T-helper 1 cell treated with Interleukin-12 subunit alpha and Interleukin-12 subunit beta and Interleukin-4 antibody, amounts not matched to agents 30 μg/mL and 1 μg/mL, for 36 hours (primary cell): ENCODE data around the gene ATP6V1G1.
"Not testable (repeated sequence)": the region's sequence is repeated elsewhere in the genome, so short reads cannot be mapped to it uniquely, and the experiment has no call there.

ENCODE experiments used
- H3K27ac Mint-ChIP-seq: one replicate; pipeline ENCODE4 v1.8.0; 2021; ENCODE audit warnings: mild to moderate bottlenecking, mixed read lengths
- H3K27me3 Mint-ChIP-seq: one replicate; pipeline ENCODE4 v1.8.0; 2021; ENCODE audit warnings: low read depth, mixed read lengths
- H3K36me3 Mint-ChIP-seq: one replicate; pipeline ENCODE4 v1.8.0; 2021; ENCODE audit warnings: low read depth, mixed read lengths
- H3K4me1 Mint-ChIP-seq: one replicate; pipeline ENCODE4 v1.8.0; 2021; ENCODE audit warnings: low read depth, mixed read lengths
- H3K4me3 Mint-ChIP-seq: one replicate; pipeline ENCODE4 v1.8.0; 2021; ENCODE audit warnings: mild to moderate bottlenecking, moderate library complexity, mixed read lengths
- H3K9me3 Mint-ChIP-seq: one replicate; pipeline ENCODE4 v1.8.0; 2021; ENCODE audit warnings: mixed read lengths

ATP6V1G1 gene

GRCh38 chr9:114561771-114562170 lies 25.8 kb upstream of the ATP6V1G1 start:
- Mint-ChIP-seq H3K9me3 (no peaks in the 10 kb centered on the region), H3K4me3 (no peak overlapping the region), H3K36me3 (no peaks in the 10 kb centered on the region), H3K4me1 (peaks cover 1% of the 10 kb centered on the region), H3K27me3 (peaks cover 21% of the 10 kb centered on the region), H3K27ac (no peak overlapping the region)

DNA sequence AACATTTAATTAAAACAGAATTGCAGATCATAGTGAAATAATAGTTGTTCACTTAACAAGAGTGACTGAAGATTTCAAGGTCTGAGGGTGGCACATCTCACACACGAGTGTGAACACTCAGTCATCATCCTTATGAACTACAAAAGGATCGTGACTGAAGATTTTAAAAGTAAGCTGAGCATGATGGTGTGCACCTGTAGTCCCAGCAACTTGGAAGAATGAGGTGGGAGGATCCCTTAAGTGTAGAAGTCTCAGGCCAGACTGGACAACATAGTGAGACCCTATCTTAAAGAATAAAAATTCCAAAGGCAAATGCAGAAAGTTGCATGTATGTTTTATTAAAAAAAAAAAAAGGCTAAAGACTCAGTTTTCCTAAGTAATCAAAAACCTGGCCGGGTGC lies 22.4 kb upstream of the ATP6V1G1 start:
- H3K4me3 Mint-ChIP-seq, result no peak overlapping the region
- peaks cover 1% of the 10 kb centered on the region for H3K4me1 Mint-ChIP-seq
- peaks cover 21% of the 10 kb centered on the region for H3K27me3 Mint-ChIP-seq
- no peaks in the 10 kb centered on the region for H3K36me3 Mint-ChIP-seq
- H3K9me3 Mint-ChIP-seq, result no peaks in the 10 kb centered on the region
- no peak overlapping the region for H3K27ac Mint-ChIP-seq

DNA sequence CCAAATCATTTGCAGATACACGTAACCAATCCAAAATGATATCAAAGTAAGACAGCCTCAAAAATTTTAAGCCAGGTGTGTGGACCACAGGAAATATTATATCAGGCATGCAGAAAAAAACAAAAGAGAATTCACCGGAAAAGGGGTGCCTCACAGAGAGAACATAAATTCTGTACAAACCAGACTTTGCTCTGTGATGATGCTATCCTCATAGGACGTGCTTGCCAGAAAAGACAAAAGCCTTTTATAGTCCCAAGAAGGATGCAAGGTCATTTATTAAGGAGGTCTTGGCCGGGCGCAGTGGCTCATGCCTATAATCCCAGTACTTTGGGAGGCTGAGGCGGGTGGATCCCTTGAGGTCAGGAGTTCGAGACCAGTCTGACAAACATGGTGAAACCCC lies 16.8 kb upstream of the ATP6V1G1 start:
- Mint-ChIP-seq H3K27me3 (peaks cover 8% of the 10 kb centered on the region), H3K4me1 (peaks cover 1% of the 10 kb centered on the region), H3K27ac (no peak overlapping the region)

GRCh38 chr9:114571391-114571790 lies 16.2 kb upstream of the ATP6V1G1 start:
- no peaks in the 10 kb centered on the region for H3K9me3 Mint-ChIP-seq
- H3K27me3 Mint-ChIP-seq, result peaks cover 4% of the 10 kb centered on the region
- no peaks in the 10 kb centered on the region for H3K4me1 Mint-ChIP-seq
- no peak overlapping the region for H3K4me3 Mint-ChIP-seq
- no peaks in the 10 kb centered on the region for H3K36me3 Mint-ChIP-seq
- no peak overlapping the region for H3K27ac Mint-ChIP-seq

More for the DNA sequence above, 16.8 kb upstream of the ATP6V1G1 start:
- Mint-ChIP-seq H3K9me3 (no peaks in the 10 kb centered on the region), H3K36me3 (no peaks in the 10 kb centered on the region), H3K4me3 (no peak overlapping the region)

DNA sequence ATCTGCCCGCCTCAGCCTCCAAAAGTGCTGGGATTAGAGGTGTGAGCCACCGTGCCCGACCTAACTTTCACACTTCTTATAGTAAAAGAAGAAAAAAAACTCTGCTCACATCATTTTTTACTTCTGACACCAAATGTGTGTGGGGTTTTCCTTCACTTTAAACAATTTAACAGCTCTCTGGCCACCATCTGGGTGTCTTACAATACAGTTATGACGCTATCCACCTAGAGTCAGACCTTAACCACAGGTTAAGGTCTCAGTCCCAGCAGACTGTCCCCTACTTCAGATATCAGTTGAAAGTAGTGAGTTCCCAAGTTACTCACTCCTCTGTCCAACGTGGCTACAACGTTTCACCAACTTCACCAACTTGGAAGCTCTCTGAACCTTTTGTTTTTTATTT lies 15.4 kb upstream of the ATP6V1G1 start:
- no peak overlapping the region for H3K27ac Mint-ChIP-seq
- no peaks in the 10 kb centered on the region for H3K9me3 Mint-ChIP-seq
- H3K36me3 Mint-ChIP-seq, result no peaks in the 10 kb centered on the region
- peaks cover 4% of the 10 kb centered on the region for H3K27me3 Mint-ChIP-seq
- H3K4me3 Mint-ChIP-seq, result no peak overlapping the region
- H3K4me1 Mint-ChIP-seq, result no peaks in the 10 kb centered on the region

GRCh38 chr9:114574438-114574837 lies 13.1 kb upstream of the ATP6V1G1 start:
- H3K4me1 Mint-ChIP-seq, result no peaks in the 10 kb centered on the region
- peaks cover 4% of the 10 kb centered on the region for H3K27me3 Mint-ChIP-seq
- H3K36me3 Mint-ChIP-seq, result no peaks in the 10 kb centered on the region

GRCh38 chr9:114576779-114577178 lies 10.8 kb upstream of the ATP6V1G1 start:
- not testable (repeated sequence) for H3K36me3 Mint-ChIP-seq, H3K27ac Mint-ChIP-seq, H3K9me3 Mint-ChIP-seq, H3K4me3 Mint-ChIP-seq, H3K4me1 Mint-ChIP-seq, H3K27me3 Mint-ChIP-seq

More at GRCh38 chr9:114574438-114574837, 13.1 kb upstream of the ATP6V1G1 start:
- Mint-ChIP-seq H3K27ac (no peak overlapping the region), H3K9me3 (no peaks in the 10 kb centered on the region), H3K4me3 (no peak overlapping the region)

DNA sequence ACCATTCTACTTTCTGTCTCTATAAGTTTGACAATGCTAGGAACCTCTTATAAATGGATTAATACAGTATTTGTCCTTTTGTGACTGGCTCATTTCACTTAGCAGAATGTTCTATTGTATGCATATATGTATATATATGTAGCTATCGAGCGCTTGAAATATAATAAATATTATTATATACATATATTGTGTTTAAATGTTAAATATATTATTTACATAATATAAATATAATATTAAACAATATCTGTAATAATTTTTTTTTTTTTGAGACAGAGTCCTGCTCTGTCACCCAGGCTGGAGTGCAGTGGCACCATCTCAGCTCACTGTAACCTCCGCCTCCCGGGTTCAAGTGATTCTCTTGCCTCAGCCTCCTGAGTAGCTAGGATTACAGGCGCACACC lies 9.4 kb upstream of the ATP6V1G1 start:
- not testable (repeated sequence) for H3K4me3 Mint-ChIP-seq, H3K27ac Mint-ChIP-seq, H3K4me1 Mint-ChIP-seq, H3K9me3 Mint-ChIP-seq, H3K36me3 Mint-ChIP-seq, H3K27me3 Mint-ChIP-seq

- Mint-ChIP-seq H3K27ac (no peak overlapping the region), H3K36me3 (no peaks in the 10 kb centered on the region), H3K4me3 (no peak overlapping the region), H3K4me1 (no peaks in the 10 kb centered on the region), H3K9me3 (no peaks in the 10 kb centered on the region), H3K27me3 (peaks cover 13% of the 10 kb centered on the region)
Measured at GRCh38 chr9:114580609-114581193, 6.9 kb upstream of the ATP6V1G1 start.

- Mint-ChIP-seq H3K27ac (no peak overlapping the region), H3K9me3 (no peaks in the 10 kb centered on the region), H3K36me3 (peaks cover 6% of the 10 kb centered on the region), H3K4me3 (no peak overlapping the region), H3K4me1 (peaks cover 12% of the 10 kb centered on the region), H3K27me3 (peaks cover 13% of the 10 kb centered on the region)
Measured at GRCh38 chr9:114583371-114584155, 4.0 kb upstream of the ATP6V1G1 start.

DNA sequence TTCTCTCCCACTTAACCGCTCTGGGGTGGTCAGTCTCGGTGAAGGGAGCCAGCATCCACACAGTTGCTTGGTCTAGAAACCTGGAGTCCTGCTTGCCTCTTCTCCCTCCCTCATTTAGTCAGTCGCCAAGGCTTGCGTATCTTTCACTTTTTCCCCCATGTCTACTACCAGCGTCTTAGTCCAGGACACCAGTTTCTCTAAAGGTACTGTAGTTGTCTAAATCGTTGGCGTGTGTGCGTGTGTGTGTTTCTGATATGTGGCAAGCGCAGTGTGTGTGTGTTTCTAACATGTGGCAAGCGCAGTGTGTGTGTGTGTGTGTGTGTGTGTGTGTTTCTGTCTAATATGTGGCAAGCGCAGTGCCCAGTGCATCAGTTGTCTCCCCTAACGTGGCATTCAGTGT lies 641 bp downstream of the ATP6V1G1 start:
- Mint-ChIP-seq H3K9me3 (no peaks in the 10 kb centered on the region), H3K27ac (peak overlapping the region; percentile 94), H3K4me3 (peak overlapping the region; percentile 89), H3K4me1 (peaks cover 49% of the 10 kb centered on the region), H3K27me3 (peaks cover 9% of the 10 kb centered on the region), H3K36me3 (peaks cover 23% of the 10 kb centered on the region)

GRCh38 chr9:114588651-114589526 lies 1.3 kb downstream of the ATP6V1G1 start:
- Mint-ChIP-seq H3K9me3 (no peaks in the 10 kb centered on the region), H3K27ac (peak overlapping the region; percentile 94), H3K4me3 (peak overlapping the region; percentile 89), H3K36me3 (peaks cover 26% of the 10 kb centered on the region), H3K27me3 (peaks cover 4% of the 10 kb centered on the region), H3K4me1 (peaks cover 52% of the 10 kb centered on the region)

DNA sequence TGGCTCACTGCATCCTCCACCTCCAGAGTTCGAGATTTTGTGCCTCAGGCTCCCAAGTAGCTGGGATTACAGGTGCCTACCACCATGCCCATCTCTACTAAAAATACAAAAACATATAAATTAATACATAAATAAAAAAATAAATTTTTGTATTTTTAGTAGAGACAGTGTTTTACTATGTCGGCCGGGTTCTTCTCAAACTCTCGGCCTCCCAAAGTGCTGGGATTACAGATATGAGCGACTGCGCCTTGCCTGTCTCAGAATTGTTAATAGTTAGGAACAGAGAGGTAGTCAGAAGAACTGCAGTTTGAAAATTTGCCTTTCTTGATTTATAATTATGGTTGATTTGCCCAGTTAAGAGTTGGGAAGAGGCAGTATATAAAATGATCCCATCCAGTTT lies 2.8 kb downstream of the ATP6V1G1 start:
- Mint-ChIP-seq H3K36me3 (peaks cover 36% of the 10 kb centered on the region), H3K4me3 (no peak overlapping the region), H3K27me3 (no peaks in the 10 kb centered on the region)

GRCh38 chr9:114591291-114591787 lies 3.8 kb downstream of the ATP6V1G1 start:
- H3K27ac Mint-ChIP-seq, result peak overlapping the region; percentile 87
- H3K4me3 Mint-ChIP-seq, result peak overlapping the region; percentile 74
- no peaks in the 10 kb centered on the region for H3K9me3 Mint-ChIP-seq
- no peaks in the 10 kb centered on the region for H3K27me3 Mint-ChIP-seq
- peaks cover 59% of the 10 kb centered on the region for H3K4me1 Mint-ChIP-seq
- H3K36me3 Mint-ChIP-seq, result peaks cover 42% of the 10 kb centered on the region

More for the DNA sequence above, 2.8 kb downstream of the ATP6V1G1 start:
- H3K9me3 Mint-ChIP-seq, result no peaks in the 10 kb centered on the region
- peaks cover 54% of the 10 kb centered on the region for H3K4me1 Mint-ChIP-seq
- H3K27ac Mint-ChIP-seq, result peak overlapping the region; percentile 18
